IPS-NIHi7 (cell line): Measurements from ENCODE around the gene LGALS1.

ENCODE experiments used
- DNase-seq: peaks from one replicate; pipeline ENCODE4 v3.0.0; 2012; ENCODE audit warnings: mixed read lengths; ENCODE audit errors: extremely low spot score

LGALS1 gene

GRCh38 chr22:37725551-37726240, 50.3 kb downstream of the LGALS1 start:
- DNase-seq = no peak

DNA sequence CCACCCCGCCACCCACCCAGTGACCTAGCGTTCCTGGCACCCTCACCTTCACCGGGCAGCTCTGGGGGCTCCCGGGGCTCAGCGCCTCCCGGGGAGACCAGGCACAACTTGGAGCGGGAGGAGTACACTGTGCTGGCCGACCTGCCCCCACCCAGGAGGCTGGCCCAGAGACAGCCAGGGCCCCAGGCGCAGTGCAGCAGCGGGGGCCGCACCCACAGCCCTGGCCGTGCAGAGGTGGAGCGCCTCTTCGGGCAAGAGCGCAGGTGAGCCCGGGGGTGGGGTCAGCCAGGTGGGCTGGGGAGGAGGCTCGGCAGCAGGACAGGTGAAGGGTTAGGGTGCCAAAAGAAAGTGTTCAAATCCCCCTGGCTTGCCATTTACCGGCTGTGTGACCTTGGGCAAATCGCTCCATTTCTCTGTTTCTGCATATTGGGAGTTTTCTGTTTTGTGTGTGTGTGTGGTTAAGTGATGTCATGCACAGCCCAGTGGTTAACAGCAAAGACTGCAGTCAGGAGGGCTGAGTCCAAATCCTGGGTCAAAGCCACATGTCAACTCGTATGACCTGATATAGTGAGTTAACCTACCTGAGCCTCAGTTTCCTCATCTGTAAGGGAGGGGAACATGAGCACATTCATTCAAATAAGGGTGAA, 50.9 kb downstream of the LGALS1 start:
- no peak for DNase-seq

GRCh38 chr22:37728620-37729019, 53.2 kb downstream of the LGALS1 start:
- no peak for DNase-seq
